Stimulated activated CD8-positive, alpha-beta memory T cell treated with anti-CD3 and anti-CD28 coated beads, Interleukin-15, amount 100 ng/mL, for 48 hours (primary cell): ENCODE measurements around the gene CCNB2.

Experiments used
- DNase-seq, 2 donors: peaks; one replicate each; pipeline ENCODE4 v3.0.0-alpha.2; 2020; ENCODE audit warnings: low read depth in 2 of 2

Gene CCNB2

DNA sequence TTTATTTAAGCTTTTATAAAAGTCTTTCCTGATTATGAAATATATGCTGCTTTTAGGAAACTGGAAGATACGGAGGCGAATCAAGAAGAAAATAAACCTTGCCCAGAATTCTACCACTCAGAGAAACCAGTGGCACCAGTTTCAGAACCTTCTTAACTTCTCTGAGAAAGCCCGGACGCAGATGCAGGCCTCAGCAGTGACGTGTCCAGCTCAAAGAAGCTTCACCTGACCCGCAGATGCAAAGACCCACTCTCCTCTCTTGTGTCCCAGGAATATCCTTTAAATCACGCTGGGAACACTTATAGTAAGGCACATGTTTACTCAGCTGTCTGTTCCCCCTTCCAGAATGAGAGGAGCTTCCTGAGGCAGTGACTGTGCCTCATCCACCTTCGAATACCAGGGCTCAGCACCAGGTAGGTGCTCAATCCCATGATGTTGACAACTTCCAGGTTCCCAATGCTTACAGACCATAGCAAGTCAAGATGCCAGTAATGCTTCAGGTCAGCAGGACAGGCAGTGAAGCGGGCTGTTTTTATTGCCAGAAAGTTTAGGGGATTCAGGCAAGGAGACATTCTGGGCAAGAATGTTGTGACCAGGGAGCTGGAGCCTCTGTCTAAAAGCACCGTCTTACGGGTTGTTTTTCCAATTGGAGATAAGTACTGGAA, 61.8 kb downstream of the CCNB2 start:
- DNase-seq: no peak

DNA sequence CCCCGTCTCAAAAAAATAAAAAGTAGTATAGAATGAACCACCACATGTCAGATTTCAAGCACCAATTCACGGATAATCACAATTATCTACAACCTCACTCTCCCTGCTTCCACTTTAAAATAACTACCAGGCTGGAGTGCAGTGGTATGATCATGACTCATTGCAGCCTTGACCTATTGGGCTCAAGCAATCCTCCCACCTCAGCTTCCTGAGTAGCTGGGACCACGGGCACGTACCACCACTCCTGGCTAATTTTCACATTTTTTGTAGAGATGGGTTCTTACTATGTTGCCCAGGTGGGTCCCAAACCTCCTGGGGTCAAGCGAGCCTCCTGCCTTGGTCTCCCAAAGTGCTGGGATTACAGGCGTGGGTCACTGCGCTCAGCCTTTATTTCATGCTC, 63.6 kb downstream of the CCNB2 start:
- no peak for DNase-seq

DNA sequence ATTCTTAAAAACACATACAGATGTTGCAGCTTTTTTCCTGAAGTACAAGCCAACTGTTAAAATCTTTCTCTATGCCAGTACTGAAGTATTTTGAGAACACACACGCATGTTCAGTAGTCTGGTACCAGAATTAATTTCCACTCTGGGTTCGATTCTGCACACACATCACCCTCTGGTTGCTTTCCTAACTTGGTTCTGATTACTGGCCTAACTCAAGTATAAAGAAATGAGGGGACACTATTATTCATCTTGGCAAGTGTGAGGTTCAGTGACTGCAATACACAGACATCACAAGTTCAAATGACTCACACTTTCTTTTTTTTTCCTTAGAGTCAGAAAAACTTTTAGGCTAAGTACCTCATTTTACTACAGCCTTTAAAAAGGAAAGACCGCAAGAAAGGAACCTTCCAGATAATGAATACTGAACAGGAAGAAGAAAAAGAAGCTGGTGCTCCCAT, 64.3 kb downstream of the CCNB2 start:
- DNase-seq: no peak

DNA sequence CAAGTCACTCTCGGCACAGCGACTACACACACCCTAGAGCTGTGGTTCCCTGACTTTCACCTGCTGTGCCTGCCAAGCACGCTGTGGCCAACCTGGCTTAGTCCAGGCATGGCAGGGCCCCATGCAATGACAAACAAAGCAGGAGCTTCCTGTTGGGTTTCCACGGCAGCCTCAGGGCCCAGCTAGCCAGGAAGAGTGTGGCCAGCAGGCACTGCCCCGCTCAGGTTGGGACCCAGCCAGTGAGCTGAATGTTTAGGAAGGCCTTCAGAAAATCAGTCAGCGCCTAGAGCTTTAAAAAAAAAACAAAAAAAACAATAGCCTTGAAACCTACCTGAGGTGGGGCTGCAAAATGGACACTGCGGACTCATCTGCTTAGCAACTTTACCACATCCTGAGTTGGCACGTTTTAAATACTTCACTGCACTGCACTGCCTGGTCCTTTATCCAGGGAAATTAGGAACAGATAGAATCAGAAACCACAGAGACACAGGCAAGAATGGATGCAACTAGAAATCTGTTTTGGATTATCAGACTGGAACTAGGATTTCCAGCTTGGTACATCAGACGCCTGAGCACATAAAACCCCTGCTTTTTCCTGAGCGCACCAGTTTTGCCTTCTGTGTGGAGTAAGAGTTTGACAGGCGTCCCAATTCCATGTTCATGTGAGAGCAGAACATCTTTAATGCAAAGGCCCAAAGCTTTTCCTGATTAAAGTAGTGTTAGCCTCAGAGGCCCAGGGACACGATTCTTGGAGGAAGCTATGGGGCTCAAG, 65.5 kb downstream of the CCNB2 start:
- no peak for DNase-seq

DNA sequence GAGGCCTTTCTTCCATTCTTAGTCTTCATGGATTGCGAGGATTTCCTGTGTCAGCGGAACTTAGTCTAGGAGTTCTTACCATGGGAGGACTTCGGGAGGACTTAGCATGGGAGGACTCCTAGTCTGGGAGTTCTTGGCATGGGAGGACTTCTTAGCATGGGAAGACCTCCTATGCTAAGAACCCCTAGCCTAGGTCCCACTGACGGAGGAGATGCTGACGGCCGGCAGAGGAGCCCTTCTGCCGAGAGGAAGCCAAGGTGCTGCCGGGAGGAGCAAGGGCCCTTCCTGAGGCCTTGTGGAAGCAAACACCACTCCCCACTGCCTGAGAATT, 66.1 kb downstream of the CCNB2 start:
- no peak for DNase-seq

DNA sequence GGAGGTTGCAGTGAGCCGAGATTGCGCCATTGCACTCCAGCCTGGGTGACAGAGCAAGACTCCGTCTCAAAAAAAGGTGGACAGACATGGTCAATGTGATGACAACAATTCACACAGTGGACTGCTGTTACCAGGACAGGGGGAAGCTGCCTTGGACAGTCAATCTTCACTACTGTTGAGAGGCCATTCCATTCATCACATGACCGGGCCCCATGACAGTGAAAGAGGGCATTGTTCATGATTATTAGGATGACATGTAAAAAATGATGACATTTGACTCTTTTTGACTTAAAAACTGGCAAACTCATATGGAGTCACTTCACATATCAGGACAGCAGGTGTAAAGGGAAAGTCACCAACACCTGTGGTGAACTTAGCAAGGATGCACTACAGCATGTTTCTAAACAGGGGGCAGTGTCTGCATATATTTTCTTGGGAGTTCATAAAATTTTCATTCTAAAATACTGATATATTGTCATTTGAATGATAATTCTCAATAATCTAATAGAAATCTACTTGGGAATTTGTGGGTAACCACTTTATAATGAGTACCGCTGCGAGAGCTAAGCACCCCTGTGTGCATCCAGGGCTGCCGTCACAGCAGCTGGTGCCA, 67.4 kb downstream of the CCNB2 start:
- DNase-seq: no peak

DNA sequence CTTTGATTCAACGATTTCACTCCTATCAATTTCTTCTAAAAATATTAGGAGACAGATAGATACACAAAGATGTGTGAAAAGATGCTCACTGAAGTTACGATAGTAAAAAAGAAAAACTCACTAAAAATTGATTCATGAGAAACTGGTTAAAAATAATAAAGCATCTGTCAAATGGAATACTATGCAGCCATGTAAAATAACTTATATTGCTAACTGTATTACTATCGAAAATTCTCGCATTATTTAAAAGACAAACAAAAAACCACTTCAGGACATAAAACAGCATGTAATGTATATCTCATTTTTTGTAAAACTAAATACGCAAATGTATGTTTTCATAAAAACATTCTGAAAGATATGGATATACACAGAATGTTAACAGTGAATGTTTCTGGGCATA, 68.2 kb downstream of the CCNB2 start:
- no peak for DNase-seq

DNA sequence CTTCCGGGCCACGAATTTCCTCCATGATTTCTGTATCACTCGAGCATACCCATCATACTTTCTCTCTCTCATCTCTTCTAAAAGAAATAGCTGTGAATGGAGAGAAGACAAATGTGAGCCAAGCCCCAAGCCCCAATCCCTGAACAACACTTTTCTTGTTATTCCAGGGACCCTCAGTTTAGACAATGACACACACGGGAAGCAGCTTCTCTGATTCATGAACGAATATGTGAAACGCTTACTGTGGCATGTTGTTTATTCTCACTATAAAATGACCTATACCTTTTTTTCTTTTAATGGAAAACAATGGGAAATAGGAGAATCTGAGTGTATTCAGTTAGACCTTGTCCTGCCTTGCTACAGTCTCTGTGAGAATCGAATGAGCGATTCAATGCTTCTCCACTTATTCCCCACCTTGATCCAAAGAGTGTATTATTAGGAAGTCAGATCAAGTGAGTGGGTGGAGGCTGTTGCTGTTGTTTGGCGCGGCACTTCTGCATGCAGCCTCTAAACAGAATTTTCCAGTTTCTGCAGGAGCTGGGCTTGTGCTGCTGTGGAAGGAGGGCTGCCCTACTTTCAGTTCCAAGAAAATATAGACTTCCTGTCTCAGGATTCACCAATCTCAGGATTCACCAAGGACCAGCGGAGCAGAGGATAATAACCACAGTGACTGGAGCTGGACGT, 69.3 kb downstream of the CCNB2 start:
- no peak for DNase-seq
